Ascending aorta (tissue), 2 donors: Measurements from ENCODE around the gene GMPPA. TPM values are rescaled to one million over a fixed set of nuclear protein-coding genes. Genes with fewer than 3 reads are reported as not detected.

Experiments
- DNase-seq, 2 donors: peaks; one replicate each; pipeline ENCODE4 v3.0.0-alpha.2; 2019; ENCODE audit warnings: low spot score in 2 of 2
- H3K27ac ChIP-seq, 2 donors: fragments of 200-600 bp; sonication (generic); one replicate each; pipeline ENCODE4 v1.5.1; 2016 to 2017; ENCODE audit warnings: mild to moderate bottlenecking in 1 of 2
- H3K27me3 ChIP-seq: fragments of 200-600 bp; sonication (generic); one replicate; pipeline ENCODE4 v1.5.1; 2017
- H3K36me3 ChIP-seq, 2 donors: fragments of 200-600 bp; sonication (generic); one replicate each; pipeline ENCODE4 v1.5.1; 2016
- H3K4me1 ChIP-seq, 2 donors: fragments of 200-600 bp; sonication (generic); one replicate each; pipeline ENCODE4 v1.5.1; 2016 to 2017; ENCODE audit warnings: mild to moderate bottlenecking in 1 of 2
- H3K4me3 ChIP-seq, 2 donors: fragments of 200-600 bp; sonication (generic); one replicate each; pipeline ENCODE4 v1.5.1; 2016 to 2017; ENCODE audit warnings: mild to moderate bottlenecking in 1 of 2
- H3K9me3 ChIP-seq, 2 donors: fragments of 200-600 bp; sonication (generic); one replicate each; pipeline ENCODE4 v1.5.1; 2016
- intact Hi-C: fragments of 100-400 bp; cut with DNase I; formaldehyde crosslinking; loops from one replicate; pipeline ENCODE4 v1.15.1; 2023
- total RNA-seq: library from RNA; depleted of rRNA; stranded (reverse); fragments of >200 nt; gene quantifications from one replicate; pipeline ENCODE4 v1.1.0, GENCODE V29; 2016
- TF ChIP-seq, protein P1 (sequence below), 3 experiments: fragments of 200-600 bp in 2 of 3; fragments of 450-650 bp in 1 of 3; sonication (generic) in 2 of 3; IDR thresholded peaks; one replicate each; pipeline ENCODE4 v1.5.1; 2016 to 2019; ENCODE audit warnings: antibody characterized with exemption in 3 of 3, mild to moderate bottlenecking in 1 of 3, moderate library complexity in 1 of 3

The GMPPA gene
- total RNA-seq, 1 donor from 2014 or later, result 11.4 TPM

DNA sequence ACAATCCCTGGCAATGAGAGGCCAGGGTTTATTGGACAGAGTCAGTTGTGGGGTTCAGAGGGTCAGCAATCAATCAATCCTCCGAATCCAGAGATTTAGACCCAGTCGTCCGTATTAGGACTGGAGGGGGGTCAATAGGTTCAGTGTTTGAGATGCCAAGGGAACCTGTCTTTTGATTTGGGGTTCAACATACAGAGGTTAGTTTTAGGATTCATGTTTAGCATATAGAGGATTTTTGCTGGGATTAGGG is 292 bp downstream of the GMPPA start:
- TF ChIP-seq, protein P1, sequence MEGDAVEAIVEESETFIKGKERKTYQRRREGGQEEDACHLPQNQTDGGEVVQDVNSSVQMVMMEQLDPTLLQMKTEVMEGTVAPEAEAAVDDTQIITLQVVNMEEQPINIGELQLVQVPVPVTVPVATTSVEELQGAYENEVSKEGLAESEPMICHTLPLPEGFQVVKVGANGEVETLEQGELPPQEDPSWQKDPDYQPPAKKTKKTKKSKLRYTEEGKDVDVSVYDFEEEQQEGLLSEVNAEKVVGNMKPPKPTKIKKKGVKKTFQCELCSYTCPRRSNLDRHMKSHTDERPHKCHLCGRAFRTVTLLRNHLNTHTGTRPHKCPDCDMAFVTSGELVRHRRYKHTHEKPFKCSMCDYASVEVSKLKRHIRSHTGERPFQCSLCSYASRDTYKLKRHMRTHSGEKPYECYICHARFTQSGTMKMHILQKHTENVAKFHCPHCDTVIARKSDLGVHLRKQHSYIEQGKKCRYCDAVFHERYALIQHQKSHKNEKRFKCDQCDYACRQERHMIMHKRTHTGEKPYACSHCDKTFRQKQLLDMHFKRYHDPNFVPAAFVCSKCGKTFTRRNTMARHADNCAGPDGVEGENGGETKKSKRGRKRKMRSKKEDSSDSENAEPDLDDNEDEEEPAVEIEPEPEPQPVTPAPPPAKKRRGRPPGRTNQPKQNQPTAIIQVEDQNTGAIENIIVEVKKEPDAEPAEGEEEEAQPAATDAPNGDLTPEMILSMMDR (IDR thresholded peaks at IDR 0.05), result no peak
- H3K4me1 ChIP-seq, result peaks cover 13 to 26% of the 10 kb centered on the region in 2 donors
- peak overlapping the region; percentile 91 to 99 for H3K27ac ChIP-seq

DNA sequence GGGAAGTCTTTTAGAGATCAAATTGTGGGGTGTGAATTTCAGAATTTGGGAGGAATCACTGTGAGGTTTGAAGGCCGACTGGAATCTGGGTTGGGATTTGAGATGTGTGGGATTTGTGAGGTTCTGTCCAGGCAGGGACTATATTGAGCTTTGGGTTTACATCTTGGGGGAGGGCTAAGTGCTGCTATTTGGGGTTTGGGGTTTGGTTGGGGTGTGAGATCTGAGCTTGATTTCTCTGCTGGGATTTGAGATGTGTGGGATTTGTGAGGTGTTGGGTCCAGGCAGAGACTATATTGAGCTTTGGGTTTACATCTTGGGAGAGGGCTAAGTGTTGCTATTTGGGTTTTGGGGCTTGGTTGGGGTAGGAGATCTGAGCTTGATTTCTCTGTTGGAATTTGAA is 864 bp downstream of the GMPPA start:
- no peak for DNase-seq
- Histone ChIP-seq H3K27me3 (no peaks in the 10 kb centered on the region), H3K9me3 (no peaks in the 10 kb centered on the region), H3K4me1 (peaks cover 13 to 26% of the 10 kb centered on the region in 2 donors), H3K36me3 (peaks cover 17 to 28% of the 10 kb centered on the region in 2 donors), H3K4me3 (peak overlapping the region; percentile 68 to 85), H3K27ac (peak overlapping the region; percentile 91 to 99)
- TF ChIP-seq, protein P1 (IDR thresholded peaks at IDR 0.05), result no peak
- intact Hi-C loops, result no loop called here

More for the DNA sequence above, 292 bp downstream of the GMPPA start:
- no peak for DNase-seq
- intact Hi-C loops, result no loop called here
- Histone ChIP-seq H3K9me3 (no peaks in the 10 kb centered on the region), H3K27me3 (no peaks in the 10 kb centered on the region), H3K36me3 (peaks cover 12 to 22% of the 10 kb centered on the region in 2 donors), H3K4me3 (peak overlapping the region; percentile 68 to 85)

DNA sequence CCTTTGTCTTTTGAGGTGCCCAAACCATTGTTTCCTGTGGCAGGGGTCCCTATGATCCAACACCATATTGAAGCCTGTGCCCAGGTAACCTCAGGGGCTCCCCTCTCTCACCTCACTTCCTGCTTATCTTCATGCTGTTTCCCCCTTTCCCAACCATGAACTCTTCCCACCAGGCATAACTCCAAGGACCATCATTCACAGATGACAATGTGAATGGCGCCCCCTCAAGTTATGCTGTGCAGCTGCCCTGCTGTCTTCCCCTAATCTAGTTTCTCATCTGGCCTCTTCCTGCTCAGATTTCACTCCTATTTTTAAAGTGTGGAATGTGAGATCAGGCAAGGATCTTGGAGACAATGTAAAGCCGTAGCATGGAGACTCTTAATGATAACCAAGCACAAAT is 1.4 kb downstream of the GMPPA start:
- no peak overlapping the region for H3K27ac ChIP-seq
- no peak for DNase-seq
- H3K4me1 ChIP-seq, result peaks cover 13 to 25% of the 10 kb centered on the region in 2 donors
- no peaks in the 10 kb centered on the region for H3K9me3 ChIP-seq
- peak overlapping the region in 1 of 2 donors; percentile 85 for H3K4me3 ChIP-seq
- H3K36me3 ChIP-seq, result peaks cover 23 to 33% of the 10 kb centered on the region in 2 donors
- H3K27me3 ChIP-seq, result no peaks in the 10 kb centered on the region
- intact Hi-C loops, result no loop called here
- TF ChIP-seq, protein P1 (IDR thresholded peaks at IDR 0.05), result no peak

DNA sequence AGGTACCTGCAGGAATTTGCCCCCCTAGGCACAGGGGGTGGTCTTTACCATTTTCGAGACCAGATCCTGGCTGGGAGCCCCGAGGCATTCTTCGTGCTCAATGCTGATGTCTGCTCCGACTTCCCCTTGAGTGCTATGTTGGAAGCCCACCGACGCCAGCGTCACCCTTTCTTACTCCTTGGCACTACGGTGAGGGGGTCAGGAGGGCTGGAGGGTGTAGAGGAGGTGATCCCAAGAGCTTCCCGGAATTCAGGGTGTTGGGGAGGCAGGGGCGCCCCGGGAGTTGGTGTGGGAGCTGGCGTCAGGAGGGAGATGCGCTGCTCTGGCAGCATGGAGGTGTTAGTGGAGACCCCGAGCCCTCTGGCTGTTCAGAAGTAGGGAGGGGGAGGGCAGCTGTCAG is 3.2 kb downstream of the GMPPA start:
- peaks cover 10 to 11% of the 10 kb centered on the region in 2 donors for H3K4me1 ChIP-seq
- TF ChIP-seq, protein P1 (IDR thresholded peaks at IDR 0.05), result no peak
- peaks cover 40 to 51% of the 10 kb centered on the region in 2 donors for H3K36me3 ChIP-seq
- H3K9me3 ChIP-seq, result no peaks in the 10 kb centered on the region
- no peak overlapping the region for H3K4me3 ChIP-seq
- no peaks in the 10 kb centered on the region for H3K27me3 ChIP-seq
- DNase-seq, result no peak
- intact Hi-C loops, result loop anchor here (1.0 kb wide), 1 partner anchor 40 kb away; no protein-coding TSS in a partner anchor
- H3K27ac ChIP-seq, result no peak overlapping the region

DNA sequence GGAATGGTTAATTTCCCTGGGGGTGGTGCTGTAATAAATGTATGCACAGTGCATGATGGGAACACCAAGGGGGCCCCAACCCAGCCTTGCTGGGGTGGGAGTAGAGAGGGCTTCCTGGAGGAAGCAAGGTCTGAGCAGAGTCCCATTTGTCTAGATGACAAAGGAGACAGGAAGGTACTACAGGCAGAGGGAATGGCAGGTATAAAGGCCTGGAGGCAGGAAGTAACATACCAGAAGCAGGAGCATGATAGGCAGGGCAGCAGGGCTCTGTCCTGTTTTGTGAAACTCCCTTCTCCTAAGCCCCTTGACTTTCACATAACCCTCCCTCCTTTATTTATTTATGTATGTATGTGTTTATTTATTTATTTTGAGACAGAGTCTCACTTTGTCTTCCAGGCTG is 3.9 kb downstream of the GMPPA start:
- no peaks in the 10 kb centered on the region for H3K9me3 ChIP-seq
- DNase-seq, result no peak
- peaks cover 40 to 51% of the 10 kb centered on the region in 2 donors for H3K36me3 ChIP-seq
- TF ChIP-seq, protein P1 (IDR thresholded peaks at IDR 0.05), result no peak
- intact Hi-C loops, result no loop called here
- no peaks in the 10 kb centered on the region for H3K27me3 ChIP-seq
- peaks cover 7 to 8% of the 10 kb centered on the region in 2 donors for H3K4me1 ChIP-seq
- no peak overlapping the region for H3K4me3 ChIP-seq
- H3K27ac ChIP-seq, result no peak overlapping the region

DNA sequence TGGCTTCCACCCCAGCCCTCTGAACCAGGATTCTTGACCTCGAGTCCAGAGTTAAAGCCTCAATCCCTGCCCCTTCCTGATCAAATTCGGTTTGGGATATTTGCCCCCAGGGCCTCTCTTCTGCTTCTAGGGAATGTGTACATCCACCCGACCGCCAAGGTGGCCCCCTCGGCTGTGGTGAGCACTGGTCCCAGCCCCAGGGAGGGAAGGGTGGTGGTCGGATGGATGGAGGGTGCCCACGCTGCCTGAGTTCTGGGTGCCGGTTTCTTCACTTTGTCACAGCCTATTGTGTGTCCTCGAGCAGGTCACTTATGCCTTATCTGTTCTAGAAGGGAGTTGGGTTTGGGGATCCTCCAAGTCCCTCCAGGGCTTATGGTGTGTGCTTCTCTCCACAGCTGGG is 6.9 kb downstream of the GMPPA start:
- Histone ChIP-seq H3K4me1 (peaks cover 5 to 20% of the 10 kb centered on the region in 2 donors), H3K27ac (no peak overlapping the region), H3K9me3 (no peaks in the 10 kb centered on the region), H3K27me3 (no peaks in the 10 kb centered on the region), H3K4me3 (no peak overlapping the region), H3K36me3 (peaks cover 40 to 51% of the 10 kb centered on the region in 2 donors)
- TF ChIP-seq, protein P1 (IDR thresholded peaks at IDR 0.05), result no peak
- intact Hi-C loops, result no loop called here
- no peak for DNase-seq
